Measurements from ENCODE around the gene IL4.

The IL4 gene

GRCh38 chr5:132658381-132659302, 15.1 kb upstream of the IL4 start:
- no peak for DNase-seq

GRCh38 chr5:132659598-132660493, 13.9 kb upstream of the IL4 start:
- no peak for DNase-seq

GRCh38 chr5:132661231-132662003, 12.4 kb upstream of the IL4 start:
- DNase-seq = no peak

- DNase-seq = no peak
Observed at GRCh38 chr5:132662004-132662401, 11.8 kb upstream of the IL4 start.

GRCh38 chr5:132662925-132663770, 10.6 kb upstream of the IL4 start:
- DNase-seq = no peak

- no peak for DNase-seq
Observed at GRCh38 chr5:132663771-132664695, 9.8 kb upstream of the IL4 start.

- no peak for DNase-seq
Observed at GRCh38 chr5:132664696-132665209, 9.0 kb upstream of the IL4 start.

GRCh38 chr5:132665574-132666080, 8.2 kb upstream of the IL4 start:
- no peak for DNase-seq

GRCh38 chr5:132666310-132667123, 7.3 kb upstream of the IL4 start:
- no peak for DNase-seq

GRCh38 chr5:132667309-132667708, 6.5 kb upstream of the IL4 start:
- no peak for DNase-seq

- no peak for DNase-seq
Observed at GRCh38 chr5:132667761-132668705, 5.8 kb upstream of the IL4 start.

GRCh38 chr5:132668706-132669454, 4.9 kb upstream of the IL4 start:
- no peak for DNase-seq

GRCh38 chr5:132669455-132669820, 4.4 kb upstream of the IL4 start:
- DNase-seq = no peak

GRCh38 chr5:132669966-132670882, 3.6 kb upstream of the IL4 start:
- DNase-seq = no peak

- no peak for DNase-seq
Observed at GRCh38 chr5:132671000-132671399, 2.8 kb upstream of the IL4 start.

GRCh38 chr5:132673488-132673887, 301 bp upstream of the IL4 start:
- no peak for DNase-seq
